PFSK-1 (cell line): ENCODE measurements around the gene KCNK10.

ENCODE experiments used
- FOXP2 ChIP-seq: optimal IDR thresholded peaks from 2 replicates; pipeline ENCODE3; 2011; ENCODE audit warnings: borderline replicate concordance, control low read depth, inconsistent platforms; ENCODE audit not compliant: insufficient read depth; ENCODE audit errors: extremely low read length, extremely low read depth
- POLR2AphosphoS5 ChIP-seq: IDR thresholded peaks from 2 replicates; pipeline ENCODE4 v1.6.1; 2012; ENCODE audit warnings: low read depth, mild to moderate bottlenecking, control low read depth, low read length, moderate library complexity
- REST ChIP-seq, 2 experiments: IDR thresholded peaks; 2 replicates each; pipeline versions ENCODE4 v1.6.1 to v1.8.0; 2011 to 2012; ENCODE audit warnings: low read depth in 2 of 2, low read length in 2 of 2, control low read depth in 1 of 2, inconsistent platforms in 1 of 2, mild to moderate bottlenecking in 1 of 2, moderate library complexity in 1 of 2; ENCODE audit not compliant: insufficient read depth in 1 of 2
- SIN3A ChIP-seq: IDR thresholded peaks from 2 replicates; pipeline ENCODE4 v1.6.1; 2012; ENCODE audit warnings: mild to moderate bottlenecking, low read length, moderate library complexity, borderline replicate concordance; ENCODE audit not compliant: insufficient read depth
- TAF1 ChIP-seq: IDR thresholded peaks from 2 replicates; pipeline ENCODE4 v1.6.1; 2012; ENCODE audit warnings: low read length, control low read depth, borderline replicate concordance; ENCODE audit not compliant: insufficient read depth

KCNK10 gene

GRCh38 chr14:88232771-88233170 lies 90.3 kb downstream of the KCNK10 start:
- no peak for TF ChIP-seq TAF1
- no peak for TF ChIP-seq POLR2AphosphoS5
- TF ChIP-seq REST (IDR thresholded peaks at IDR 0.05; ENCODE audit: insufficient read depth in 1 of 2, low read depth in 2 of 2, low read length in 2 of 2), result no peak
- TF ChIP-seq FOXP2, result no peak
- TF ChIP-seq SIN3A, result no peak

- no peak for TF ChIP-seq TAF1
- TF ChIP-seq REST (IDR thresholded peaks at IDR 0.05; ENCODE audit: insufficient read depth in 1 of 2, low read depth in 2 of 2, low read length in 2 of 2), result no peak
These were observed 91.5 kb downstream of the KCNK10 start for GRCh38 chr14:88231603-88232002.

GRCh38 chr14:88229428-88229827 lies 93.6 kb downstream of the KCNK10 start:
- TF ChIP-seq SIN3A (no peak), FOXP2 (no peak), TAF1 (no peak), POLR2AphosphoS5 (no peak), REST (IDR thresholded peaks at IDR 0.05; ENCODE audit: insufficient read depth in 1 of 2, low read depth in 2 of 2, low read length in 2 of 2) (no peak)

GRCh38 chr14:88228522-88229236 lies 94.4 kb downstream of the KCNK10 start:
- no peak for TF ChIP-seq TAF1
- no peak for TF ChIP-seq SIN3A
- no peak for TF ChIP-seq FOXP2
- no peak for TF ChIP-seq POLR2AphosphoS5
- TF ChIP-seq REST (IDR thresholded peaks at IDR 0.05; ENCODE audit: insufficient read depth in 1 of 2, low read depth in 2 of 2, low read length in 2 of 2), result no peak

GRCh38 chr14:88227693-88228092 lies 95.4 kb downstream of the KCNK10 start:
- TF ChIP-seq REST (IDR thresholded peaks at IDR 0.05; ENCODE audit: insufficient read depth in 1 of 2, low read depth in 2 of 2, low read length in 2 of 2) (no peak), FOXP2 (no peak)
